ENCODE results near the gene KRTAP10-10. TPM values are rescaled to one million over a fixed set of nuclear protein-coding genes. Genes with fewer than 3 reads are reported as not detected.
"Not testable (repeated sequence)": the region's sequence is repeated elsewhere in the genome, so short reads cannot be mapped to it uniquely, and the experiment has no call there.

The KRTAP10-10 gene
- polyA plus RNA-seq, 1 donor: not detected

- no peak for DNase-seq (ENCODE audit: low read depth)
These were observed 34.7 kb upstream of the KRTAP10-10 start for GRCh38 chr21:44602463-44602850.

- DNase-seq (ENCODE audit: low read depth): no peak
These were observed 33.9 kb upstream of the KRTAP10-10 start for GRCh38 chr21:44603109-44603875.

GRCh38 chr21:44603911-44604310, 33.2 kb upstream of the KRTAP10-10 start:
- no peak for DNase-seq (ENCODE audit: low read depth)

- DNase-seq (ENCODE audit: low read depth): no peak
These were observed 30.7 kb upstream of the KRTAP10-10 start for GRCh38 chr21:44606495-44606894.

- DNase-seq (ENCODE audit: low read depth): no peak
These were observed 28.0 kb upstream of the KRTAP10-10 start for GRCh38 chr21:44609193-44609592.

- DNase-seq (ENCODE audit: low read depth): not testable (repeated sequence)
These were observed 26.9 kb upstream of the KRTAP10-10 start for GRCh38 chr21:44610157-44610843.

GRCh38 chr21:44611551-44611950, 25.6 kb upstream of the KRTAP10-10 start:
- no peak for DNase-seq (ENCODE audit: low read depth)

- DNase-seq (ENCODE audit: low read depth): no peak
These were observed 25.1 kb upstream of the KRTAP10-10 start, which contains the start of gene KRTAP10-8 for GRCh38 chr21:44612029-44612486. KRTAP10-8 (plus strand) TSS chr21:44612079; CDS start chr21:44612101, 22 bp downstream.

- no peak for DNase-seq (ENCODE audit: low read depth)
These were observed 24.4 kb upstream of the KRTAP10-10 start for GRCh38 chr21:44612669-44613229.

GRCh38 chr21:44613386-44614155, 23.6 kb upstream of the KRTAP10-10 start:
- no peak for DNase-seq (ENCODE audit: low read depth)

- no peak for DNase-seq (ENCODE audit: low read depth)
These were observed 23.0 kb upstream of the KRTAP10-10 start for GRCh38 chr21:44614161-44614631.

- no peak for DNase-seq (ENCODE audit: low read depth)
These were observed 22.2 kb upstream of the KRTAP10-10 start for GRCh38 chr21:44614961-44615391.

GRCh38 chr21:44615466-44615865, 21.7 kb upstream of the KRTAP10-10 start:
- DNase-seq (ENCODE audit: low read depth): no peak

GRCh38 chr21:44615911-44616590, 21.1 kb upstream of the KRTAP10-10 start:
- DNase-seq (ENCODE audit: low read depth): no peak

GRCh38 chr21:44616591-44616926, 20.6 kb upstream of the KRTAP10-10 start:
- no peak for DNase-seq (ENCODE audit: low read depth)

- DNase-seq (ENCODE audit: low read depth): no peak
These were observed 20.1 kb upstream of the KRTAP10-10 start for GRCh38 chr21:44617071-44617501.

GRCh38 chr21:44618504-44618903, 18.7 kb upstream of the KRTAP10-10 start:
- DNase-seq (ENCODE audit: low read depth): no peak

- DNase-seq (ENCODE audit: low read depth): no peak
These were observed 18.2 kb upstream of the KRTAP10-10 start for GRCh38 chr21:44618909-44619308.

GRCh38 chr21:44619886-44620285, 17.3 kb upstream of the KRTAP10-10 start:
- no peak for DNase-seq (ENCODE audit: low read depth)

- no peak for DNase-seq (ENCODE audit: low read depth)
These were observed 13.6 kb upstream of the KRTAP10-10 start for GRCh38 chr21:44623575-44623974.

- no peak for DNase-seq (ENCODE audit: low read depth)
These were observed 11.4 kb upstream of the KRTAP10-10 start for GRCh38 chr21:44625756-44626155.

Measured in forelimb muscle (tissue), 1 donor.